Transverse colon (tissue), 4 donors: ENCODE measurements around the gene ADGRG2. TPM values are rescaled to one million over a fixed set of nuclear protein-coding genes. Genes with fewer than 3 reads are reported as not detected.

ENCODE experiments used
- DNase-seq: peaks from one replicate; pipeline ENCODE4 v3.0.0-alpha.2; 2019
- H3K27ac ChIP-seq, 4 donors: fragments of 200-600 bp; sonication (generic); 2 replicates each; pipeline ENCODE4 v1.5.1; 2016 to 2018; ENCODE audit warnings: inconsistent platforms in 4 of 4
- H3K27me3 ChIP-seq: fragments of 200-600 bp; sonication (generic); 2 replicates; pipeline ENCODE4 v1.5.1; 2017; ENCODE audit warnings: inconsistent platforms
- H3K36me3 ChIP-seq, 4 donors: fragments of 200-600 bp; sonication (generic); 2 replicates each; pipeline ENCODE4 v1.5.1; 2017 to 2019; ENCODE audit warnings: inconsistent platforms in 4 of 4
- H3K4me1 ChIP-seq, 4 donors: fragments of 200-600 bp; sonication (generic); 2 replicates each; pipeline ENCODE4 v1.5.1; 2017 to 2020; ENCODE audit warnings: inconsistent platforms in 4 of 4
- H3K4me3 ChIP-seq, 4 donors: fragments of 200-600 bp; sonication (generic); 1 replicate in 1 of 4; 2 replicates in 3 of 4; pipeline versions ENCODE4 v1.5.1 to v1.6.1; 2017 to 2019; ENCODE audit warnings: inconsistent platforms in 4 of 4
- H3K9me3 ChIP-seq, 2 donors: fragments of 200-600 bp; sonication (generic); 2 replicates each; pipeline ENCODE4 v1.5.1; 2017 to 2019; ENCODE audit warnings: inconsistent platforms in 2 of 2
- EP300 ChIP-seq: sonication (generic); formaldehyde crosslinking; IDR thresholded peaks from one replicate; pipeline ENCODE4 v1.6.1; 2017; ENCODE audit warnings: antibody characterized with exemption, low read depth
- POLR2A ChIP-seq: fragments of 450-650 bp; IDR thresholded peaks from one replicate; pipeline ENCODE4 v1.6.1; 2016; ENCODE audit warnings: antibody characterized with exemption, mild to moderate bottlenecking, moderate library complexity
- POLR2AphosphoS5 ChIP-seq, 3 donors: sonication (generic); formaldehyde crosslinking; IDR thresholded peaks; one replicate each; pipeline ENCODE4 v1.6.1; 2016; ENCODE audit warnings: antibody characterized with exemption in 3 of 3
- WGBS, 2 donors: methylation state at CpG; one replicate each; pipeline ENCODE4 v1.1.5; 2018; ENCODE audit warnings: low coverage in 1 of 2; 5-methylcytosine and 5-hydroxymethylcytosine counted together
- in situ Hi-C, 4 donors: fragments of 200-750 bp; cut with MboI; loops; one replicate each; pipeline versions ENCODE4 v1.15.0 to v1.15.1; 2017; ENCODE audit warnings: low sequenced_read_pairs in 3 of 4, low pct_ligation_motif_present in 1 of 4, low pct_unique_long_range_greater_than_20kb in 1 of 4
- intact Hi-C: fragments of 100-400 bp; cut with DNase I; formaldehyde crosslinking; loops from one replicate; pipeline ENCODE4 v1.15.1; 2023; ENCODE audit warnings: low total_unique reads
- total RNA-seq, 4 donors: library from RNA; depleted of rRNA; stranded (reverse); fragments of >200 nt; gene quantifications; one replicate each; pipeline ENCODE4 v1.1.0, GENCODE V29; 2016
- TF ChIP-seq, protein P1 (sequence below), 5 experiments: fragments of 200-600 bp in 3 of 5; fragments of 450-650 bp in 2 of 5; sonication (generic) in 3 of 5; IDR thresholded peaks; 1 replicate in 2 of 5; 2 replicates in 3 of 5; pipeline ENCODE4 v1.5.1; 2016 to 2017; ENCODE audit warnings: antibody characterized with exemption in 5 of 5, inconsistent platforms in 3 of 5, mild to moderate bottlenecking in 2 of 5, moderate library complexity in 1 of 5

ADGRG2 gene
- total RNA-seq, 4 donors from 2014 or later = 0.41 to 0.64 TPM; not detected in 2

DNA sequence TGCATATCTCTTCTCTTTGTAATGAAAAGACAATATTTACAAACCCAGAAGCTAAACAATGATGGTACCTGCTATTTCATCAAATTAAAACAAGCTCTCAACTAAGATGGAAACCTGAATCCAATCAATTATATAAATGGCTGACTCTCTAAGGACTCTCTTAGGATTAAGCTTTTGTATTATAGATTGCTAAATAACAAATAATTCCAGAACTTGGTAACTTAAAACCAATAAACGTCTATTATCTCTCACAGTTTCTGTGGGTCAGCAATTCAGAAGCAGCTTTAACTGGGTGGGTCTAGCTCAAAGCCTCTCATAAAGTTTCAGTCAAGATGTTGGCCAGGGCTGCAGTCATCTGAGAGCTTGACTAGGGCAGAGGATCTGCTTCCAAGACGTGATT, 150.8 kb downstream of the ADGRG2 start:
- no peak overlapping the region for H3K27ac ChIP-seq
- H3K4me3 ChIP-seq = no peak overlapping the region
- no peaks in the 10 kb centered on the region for H3K36me3 ChIP-seq
- no peaks in the 10 kb centered on the region for H3K4me1 ChIP-seq
- in situ Hi-C loops = no loop called here
- TF ChIP-seq POLR2AphosphoS5 (IDR thresholded peaks at IDR 0.05) = no peak
- no peak for DNase-seq
- intact Hi-C loops = no loop called here
- WGBS, 2 donors = 24% methylated on average over 2 of the region's 2 CpGs; no CpG with 5 or more reads in 1 of the 2 donors
- no peaks in the 10 kb centered on the region for H3K9me3 ChIP-seq
- no peaks in the 10 kb centered on the region for H3K27me3 ChIP-seq

DNA sequence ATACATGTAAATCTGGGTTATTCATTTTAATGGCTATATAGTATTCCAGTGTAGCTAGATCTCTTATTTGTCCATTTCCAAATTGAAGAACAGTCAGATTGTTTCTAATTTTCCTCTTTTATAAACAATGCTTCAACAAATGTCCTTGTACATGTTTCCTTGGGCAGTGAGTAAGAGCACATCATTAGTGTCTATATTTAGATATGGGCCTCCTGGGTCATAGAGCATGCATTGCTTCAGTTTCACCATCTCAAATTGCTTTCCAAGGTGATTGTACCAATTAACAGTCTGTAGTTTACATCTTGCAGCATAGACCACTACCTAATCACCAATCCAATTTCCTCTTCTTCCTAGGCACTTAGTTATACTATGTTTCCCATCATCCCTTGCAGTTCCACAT, 151.8 kb downstream of the ADGRG2 start:
- Histone ChIP-seq H3K36me3 (no peaks in the 10 kb centered on the region), H3K4me3 (no peak overlapping the region), H3K27me3 (no peaks in the 10 kb centered on the region), H3K4me1 (no peaks in the 10 kb centered on the region), H3K9me3 (no peaks in the 10 kb centered on the region), H3K27ac (no peak overlapping the region)
- no peak for DNase-seq
- in situ Hi-C loops = no loop called here
- TF ChIP-seq POLR2A (no peak), EP300 (no peak), POLR2AphosphoS5 (IDR thresholded peaks at IDR 0.05) (no peak)
- TF ChIP-seq, protein P1, sequence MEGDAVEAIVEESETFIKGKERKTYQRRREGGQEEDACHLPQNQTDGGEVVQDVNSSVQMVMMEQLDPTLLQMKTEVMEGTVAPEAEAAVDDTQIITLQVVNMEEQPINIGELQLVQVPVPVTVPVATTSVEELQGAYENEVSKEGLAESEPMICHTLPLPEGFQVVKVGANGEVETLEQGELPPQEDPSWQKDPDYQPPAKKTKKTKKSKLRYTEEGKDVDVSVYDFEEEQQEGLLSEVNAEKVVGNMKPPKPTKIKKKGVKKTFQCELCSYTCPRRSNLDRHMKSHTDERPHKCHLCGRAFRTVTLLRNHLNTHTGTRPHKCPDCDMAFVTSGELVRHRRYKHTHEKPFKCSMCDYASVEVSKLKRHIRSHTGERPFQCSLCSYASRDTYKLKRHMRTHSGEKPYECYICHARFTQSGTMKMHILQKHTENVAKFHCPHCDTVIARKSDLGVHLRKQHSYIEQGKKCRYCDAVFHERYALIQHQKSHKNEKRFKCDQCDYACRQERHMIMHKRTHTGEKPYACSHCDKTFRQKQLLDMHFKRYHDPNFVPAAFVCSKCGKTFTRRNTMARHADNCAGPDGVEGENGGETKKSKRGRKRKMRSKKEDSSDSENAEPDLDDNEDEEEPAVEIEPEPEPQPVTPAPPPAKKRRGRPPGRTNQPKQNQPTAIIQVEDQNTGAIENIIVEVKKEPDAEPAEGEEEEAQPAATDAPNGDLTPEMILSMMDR (IDR thresholded peaks at IDR 0.05) = no peak
- intact Hi-C loops = no loop called here

DNA sequence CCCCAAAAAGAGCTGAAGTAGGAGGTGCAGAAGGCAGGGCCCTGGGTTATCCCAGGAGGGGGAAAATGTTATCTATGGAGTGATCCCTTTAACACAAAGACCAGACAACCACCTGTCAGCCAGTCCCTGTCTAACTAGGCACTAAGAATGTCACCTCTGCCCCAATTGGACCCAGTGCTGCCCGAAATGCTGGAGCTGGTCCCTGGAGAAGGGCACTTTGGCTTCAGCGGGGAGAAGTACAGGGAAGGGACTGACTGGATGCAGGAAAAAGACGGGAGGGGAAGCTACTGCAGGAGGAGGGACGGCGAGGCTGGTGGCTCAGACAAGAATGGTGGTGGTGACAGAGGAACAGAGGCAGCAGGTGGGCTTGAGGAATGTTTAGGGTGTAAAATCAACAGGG, 155.6 kb downstream of the ADGRG2 start:
- TF ChIP-seq POLR2AphosphoS5 (IDR thresholded peaks at IDR 0.05) (no peak), POLR2A (no peak)
- TF ChIP-seq, protein P1 (IDR thresholded peaks at IDR 0.05) = no peak

DNA sequence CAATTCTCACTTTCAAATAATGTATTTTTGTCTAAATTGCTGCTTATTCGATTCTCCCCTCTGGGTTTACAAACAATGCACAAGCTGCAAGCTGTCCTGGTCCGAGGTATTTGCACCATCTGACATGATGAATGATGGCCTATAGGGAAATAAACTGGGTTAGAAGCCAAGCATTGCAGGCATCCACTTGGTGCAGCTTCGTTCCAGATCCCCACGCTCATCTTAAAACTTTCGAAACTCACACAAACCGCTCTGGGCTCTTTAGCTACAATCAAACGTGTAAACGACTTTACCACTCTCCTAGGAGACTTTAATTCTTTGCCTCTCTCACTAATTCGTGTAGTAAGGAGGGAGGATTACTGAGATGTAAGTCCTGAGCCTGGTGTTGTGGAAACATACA, 157.4 kb downstream of the ADGRG2 start:
- WGBS, 2 donors = 25 to 65% methylated on average over 2 to 9 of the region's 9 CpGs
- H3K4me1 ChIP-seq = no peaks in the 10 kb centered on the region
- in situ Hi-C loops = no loop called here

More for the DNA sequence above, 155.6 kb downstream of the ADGRG2 start:
- Histone ChIP-seq H3K9me3 (no peaks in the 10 kb centered on the region), H3K36me3 (no peaks in the 10 kb centered on the region), H3K27me3 (no peaks in the 10 kb centered on the region), H3K27ac (no peak overlapping the region), H3K4me1 (no peaks in the 10 kb centered on the region), H3K4me3 (no peak overlapping the region)
- 75 to 80% methylated on average over 2 to 5 of the region's 5 CpGs for WGBS, 2 donors
- intact Hi-C loops = no loop called here
- in situ Hi-C loops = no loop called here
- no peak for DNase-seq

DNA sequence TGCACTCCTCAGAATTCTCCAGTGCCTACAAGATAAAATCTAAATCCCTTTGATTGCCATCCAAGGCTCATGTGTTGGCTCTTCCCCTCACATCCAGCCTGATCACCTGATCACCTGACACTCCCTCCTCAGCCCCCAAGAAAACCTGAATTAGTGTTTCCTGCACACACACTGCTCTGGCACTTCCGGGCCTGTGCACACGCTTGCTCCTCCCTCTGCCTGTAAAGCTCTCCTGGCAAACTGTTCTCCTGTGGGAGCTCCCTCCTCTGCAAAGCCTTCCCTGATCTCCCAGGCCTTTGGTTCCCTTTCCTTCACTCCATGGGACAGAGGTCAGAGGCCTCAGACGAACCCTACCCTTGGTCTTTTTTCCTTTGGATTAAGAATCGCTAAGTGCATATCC, 158.2 kb downstream of the ADGRG2 start:
- H3K36me3 ChIP-seq = no peaks in the 10 kb centered on the region
- H3K27ac ChIP-seq = no peak overlapping the region
- H3K4me3 ChIP-seq = no peak overlapping the region
- intact Hi-C loops = no loop called here
- DNase-seq = peak; percentile 10
- no peaks in the 10 kb centered on the region for H3K9me3 ChIP-seq
- H3K4me1 ChIP-seq = no peaks in the 10 kb centered on the region
- in situ Hi-C loops = no loop called here
- no peaks in the 10 kb centered on the region for H3K27me3 ChIP-seq
- WGBS, 2 donors = 62% methylated on average over 4 of the region's 4 CpGs; no CpG with 5 or more reads in 1 of the 2 donors
- TF ChIP-seq POLR2AphosphoS5 (IDR thresholded peaks at IDR 0.05) (no peak), POLR2A (no peak), EP300 (no peak)
- TF ChIP-seq, protein P1 (IDR thresholded peaks at IDR 0.05) = no peak

More for the DNA sequence above, 157.4 kb downstream of the ADGRG2 start:
- H3K4me3 ChIP-seq = no peak overlapping the region
- H3K27ac ChIP-seq = no peak overlapping the region
- H3K9me3 ChIP-seq = no peaks in the 10 kb centered on the region
- H3K36me3 ChIP-seq = no peaks in the 10 kb centered on the region
- DNase-seq = no peak
- H3K27me3 ChIP-seq = no peaks in the 10 kb centered on the region
- TF ChIP-seq, protein P1 (IDR thresholded peaks at IDR 0.05) = no peak
- TF ChIP-seq POLR2AphosphoS5 (IDR thresholded peaks at IDR 0.05) (no peak), POLR2A (no peak), EP300 (no peak)
- intact Hi-C loops = no loop called here
